ENCODE data around the gene CITED4.
A peak's percentile ranks its signal among the peaks of the same experiment; 100 is the strongest.

CITED4 gene

DNA sequence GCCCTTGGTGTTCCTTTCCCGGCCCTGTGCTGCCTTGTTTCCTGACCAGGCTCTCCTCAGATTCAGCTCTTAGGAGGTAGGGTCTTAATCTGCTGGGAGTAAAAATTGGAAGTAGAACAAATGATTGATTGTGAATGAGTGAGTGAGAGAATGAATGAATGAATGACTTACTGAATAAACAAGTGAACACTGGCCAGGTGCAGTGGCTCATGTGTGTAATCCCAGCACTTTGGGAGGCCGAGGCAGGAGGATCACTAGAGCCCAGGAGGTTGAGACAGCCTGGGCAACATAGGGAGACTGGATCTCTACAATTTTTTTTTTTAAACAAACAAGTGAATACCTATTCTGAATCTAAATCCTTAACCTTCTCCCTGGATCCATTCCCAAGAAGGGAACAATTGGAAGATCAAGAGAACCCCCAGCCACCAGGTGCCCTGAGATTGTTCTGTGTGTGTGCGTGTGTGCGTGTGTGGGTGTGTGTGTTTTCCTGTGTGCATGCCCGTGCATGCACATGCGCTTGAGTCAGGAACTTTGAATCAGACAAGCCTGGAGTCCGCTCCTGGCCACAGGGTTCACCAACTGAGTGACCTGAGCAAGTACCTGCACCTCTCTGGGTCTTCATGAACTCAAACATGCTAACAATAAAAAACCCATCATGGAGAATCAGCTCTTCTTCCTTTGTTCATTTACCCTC lies 24.3 kb upstream of the CITED4 start:
- TF ChIP-seq, protein P1, sequence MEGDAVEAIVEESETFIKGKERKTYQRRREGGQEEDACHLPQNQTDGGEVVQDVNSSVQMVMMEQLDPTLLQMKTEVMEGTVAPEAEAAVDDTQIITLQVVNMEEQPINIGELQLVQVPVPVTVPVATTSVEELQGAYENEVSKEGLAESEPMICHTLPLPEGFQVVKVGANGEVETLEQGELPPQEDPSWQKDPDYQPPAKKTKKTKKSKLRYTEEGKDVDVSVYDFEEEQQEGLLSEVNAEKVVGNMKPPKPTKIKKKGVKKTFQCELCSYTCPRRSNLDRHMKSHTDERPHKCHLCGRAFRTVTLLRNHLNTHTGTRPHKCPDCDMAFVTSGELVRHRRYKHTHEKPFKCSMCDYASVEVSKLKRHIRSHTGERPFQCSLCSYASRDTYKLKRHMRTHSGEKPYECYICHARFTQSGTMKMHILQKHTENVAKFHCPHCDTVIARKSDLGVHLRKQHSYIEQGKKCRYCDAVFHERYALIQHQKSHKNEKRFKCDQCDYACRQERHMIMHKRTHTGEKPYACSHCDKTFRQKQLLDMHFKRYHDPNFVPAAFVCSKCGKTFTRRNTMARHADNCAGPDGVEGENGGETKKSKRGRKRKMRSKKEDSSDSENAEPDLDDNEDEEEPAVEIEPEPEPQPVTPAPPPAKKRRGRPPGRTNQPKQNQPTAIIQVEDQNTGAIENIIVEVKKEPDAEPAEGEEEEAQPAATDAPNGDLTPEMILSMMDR (IDR thresholded peaks at IDR 0.05) = no peak
- Histone ChIP-seq H3K36me3 (no peaks in the 10 kb centered on the region), H3K4me1 (peaks cover 0 to 12% (median 8%) of the 10 kb centered on the region in 4 donors), H3K27me3 (peaks cover 0 to 11% of the 10 kb centered on the region in 2 donors), H3K9me3 (no peaks in the 10 kb centered on the region), H3K4me3 (no peak overlapping the region), H3K27ac (no peak overlapping the region)
- intact Hi-C loops (cut with DNase I; ENCODE audit: low total_unique reads) = no loop called here
- no peak for DNase-seq

DNA sequence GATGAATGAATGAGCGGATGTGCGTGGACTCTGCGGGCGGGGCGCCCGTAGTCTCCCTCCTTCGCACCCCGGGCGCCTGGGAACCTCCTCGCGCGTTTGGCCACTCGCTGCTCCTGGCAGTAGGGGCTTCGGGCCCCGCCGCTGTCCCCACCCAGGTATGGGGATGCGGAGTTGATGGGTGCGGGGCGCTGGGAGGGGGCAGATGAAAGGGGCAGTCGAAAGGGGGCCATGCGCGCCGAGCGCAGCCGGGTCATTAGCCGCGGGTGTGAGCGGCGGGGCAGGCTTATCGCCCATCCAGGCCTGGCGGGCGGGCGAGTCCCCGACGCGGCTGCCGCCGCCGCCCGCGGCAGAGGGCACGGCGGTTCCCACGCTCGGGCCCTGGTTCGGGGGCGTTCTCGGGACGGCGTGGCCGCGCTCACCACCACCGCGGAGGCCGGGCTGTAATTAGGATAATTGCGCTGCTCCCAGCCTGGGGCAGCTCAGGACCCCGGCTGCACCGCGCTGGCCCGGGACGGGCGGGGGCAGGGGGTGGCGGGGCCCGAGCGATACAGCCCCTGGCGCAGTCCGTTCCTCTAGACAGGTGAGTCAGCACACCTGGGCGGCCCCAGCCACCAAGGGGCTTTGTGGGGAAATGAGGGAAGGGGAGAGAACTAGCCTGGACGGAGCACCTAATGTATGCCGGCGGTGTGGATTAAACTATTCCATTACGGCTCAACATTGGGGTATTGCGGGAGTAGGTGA lies 22.1 kb upstream of the CITED4 start:
- no peak for DNase-seq
- peak overlapping the region; percentile 12 to 28 for H3K4me3 ChIP-seq
- peaks cover 0 to 11% of the 10 kb centered on the region in 2 donors for H3K27me3 ChIP-seq

DNA sequence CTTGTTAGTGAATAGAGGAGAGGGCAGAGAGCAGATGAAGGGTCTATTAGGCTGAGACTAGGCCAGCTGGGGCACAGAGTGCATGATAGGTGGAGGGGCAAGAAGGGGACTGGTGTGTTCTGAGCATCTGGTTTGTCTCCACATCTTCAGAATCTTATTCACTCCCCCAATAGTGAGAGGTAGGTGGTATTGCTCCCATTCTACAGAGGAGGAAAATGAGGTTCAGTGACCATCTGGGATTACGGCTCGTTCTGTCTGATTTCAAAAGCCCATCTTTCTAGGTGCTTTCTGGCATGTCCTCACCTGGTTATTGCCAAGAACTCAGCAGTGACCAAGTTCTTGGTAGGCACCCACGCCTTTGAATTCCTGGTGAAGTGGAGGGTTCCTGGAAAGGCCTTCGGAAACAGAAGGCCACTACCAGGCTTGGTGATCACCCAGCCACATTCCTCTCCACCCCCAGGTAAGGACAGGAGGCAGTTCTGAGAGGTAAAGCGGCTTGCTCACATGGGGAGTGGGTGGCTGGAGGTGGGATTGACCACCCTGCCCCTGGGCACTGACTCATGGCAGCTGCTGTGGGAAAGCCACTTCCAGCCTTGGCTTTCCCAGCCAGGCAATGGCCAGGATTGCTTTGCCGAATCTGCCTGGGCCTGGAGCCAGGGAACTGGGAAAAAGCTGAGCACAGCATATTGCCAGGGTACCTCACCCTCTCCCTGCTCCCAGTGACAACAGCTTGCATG lies 18.8 kb upstream of the CITED4 start:
- Histone ChIP-seq H3K4me1 (peaks cover 0 to 37% (median 22%) of the 10 kb centered on the region in 4 donors), H3K36me3 (peaks cover 0 to 4% (median 0%) of the 10 kb centered on the region in 3 donors), H3K9me3 (no peaks in the 10 kb centered on the region), H3K27ac (no peak overlapping the region), H3K27me3 (peaks cover 0 to 11% of the 10 kb centered on the region in 2 donors), H3K4me3 (no peak overlapping the region)
- no peak for DNase-seq
- intact Hi-C loops (cut with DNase I; ENCODE audit: low total_unique reads) = no loop called here
- TF ChIP-seq, protein P1 (IDR thresholded peaks at IDR 0.05) = no peak

More for the DNA sequence above, 22.1 kb upstream of the CITED4 start:
- intact Hi-C loops (cut with DNase I; ENCODE audit: low total_unique reads) = no loop called here
- H3K36me3 ChIP-seq = no peaks in the 10 kb centered on the region
- H3K27ac ChIP-seq = no peak overlapping the region
- TF ChIP-seq, protein P1 (IDR thresholded peaks at IDR 0.05) = no peak
- H3K4me1 ChIP-seq = peaks cover 0 to 17% (median 7%) of the 10 kb centered on the region in 4 donors
- no peaks in the 10 kb centered on the region for H3K9me3 ChIP-seq

DNA sequence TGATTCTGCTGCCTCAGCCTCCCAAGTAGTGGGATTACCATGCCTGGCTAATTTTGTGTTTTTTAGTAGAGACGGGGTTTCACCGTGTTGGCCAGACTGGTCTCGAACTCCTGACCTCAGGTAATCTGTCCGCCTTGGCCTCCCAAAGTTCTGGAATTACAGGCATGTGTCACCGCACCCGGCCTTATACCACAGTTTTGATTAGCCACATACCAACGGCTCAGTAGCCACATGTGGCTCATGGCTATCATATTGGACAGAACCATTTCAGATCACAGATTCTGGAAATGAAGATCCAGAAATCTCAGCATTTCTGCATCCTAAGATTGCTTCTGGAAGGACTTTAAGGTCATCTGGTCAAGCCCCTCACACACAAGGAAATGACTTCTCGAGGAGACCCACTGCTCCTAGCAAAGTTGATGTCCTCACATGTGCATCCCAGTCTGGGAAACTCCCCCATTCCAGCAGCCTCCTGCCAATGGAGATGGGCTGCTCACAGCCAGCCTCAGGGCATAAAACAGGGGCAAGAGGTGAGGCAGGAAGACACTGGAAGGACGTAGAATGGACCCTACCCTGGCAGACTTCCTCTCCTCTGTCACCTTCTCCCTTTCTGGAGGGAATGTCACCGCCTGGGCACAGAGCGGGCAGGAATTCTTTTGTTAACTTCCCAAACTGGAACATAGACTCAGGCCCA lies 17.5 kb upstream of the CITED4 start:
- peaks cover 0 to 4% (median 0%) of the 10 kb centered on the region in 3 donors for H3K36me3 ChIP-seq
- intact Hi-C loops (cut with DNase I; ENCODE audit: low total_unique reads) = no loop called here
- peaks cover 0 to 8% of the 10 kb centered on the region in 2 donors for H3K27me3 ChIP-seq
- H3K27ac ChIP-seq = no peak overlapping the region
- TF ChIP-seq, protein P1 (IDR thresholded peaks at IDR 0.05) = no peak
- H3K9me3 ChIP-seq = no peaks in the 10 kb centered on the region
- H3K4me3 ChIP-seq = no peak overlapping the region
- DNase-seq = no peak
- H3K4me1 ChIP-seq = peaks cover 0 to 37% (median 22%) of the 10 kb centered on the region in 4 donors

DNA sequence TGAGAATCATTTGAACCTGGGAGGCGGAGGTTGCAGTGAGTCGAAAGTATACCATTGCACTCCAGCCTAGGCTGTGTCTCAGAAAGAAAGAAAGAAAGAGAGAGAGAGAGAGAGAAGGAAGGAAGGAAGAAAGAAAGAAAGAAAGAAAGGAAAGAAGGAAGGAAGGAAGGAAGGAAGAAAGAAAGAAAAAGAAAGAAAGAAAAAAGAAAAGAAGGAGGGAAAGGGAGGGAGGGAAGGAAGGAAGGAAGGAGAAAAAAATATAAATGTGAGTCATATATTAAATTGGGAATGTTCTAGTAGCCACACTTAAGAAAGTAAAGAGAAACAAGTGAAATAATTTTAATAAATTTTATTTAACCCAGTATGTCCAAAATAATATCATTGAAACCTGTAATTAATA lies 16.7 kb upstream of the CITED4 start:
- intact Hi-C loops (cut with DNase I; ENCODE audit: low total_unique reads) = no loop called here
- peaks cover 0 to 1% of the 10 kb centered on the region in 2 donors for H3K27me3 ChIP-seq
- no peaks in the 10 kb centered on the region for H3K9me3 ChIP-seq
- H3K4me3 ChIP-seq = no peak overlapping the region
- H3K27ac ChIP-seq = peak overlapping the region; percentile 77 to 82
- no peak for DNase-seq
- peaks cover 0 to 4% (median 0%) of the 10 kb centered on the region in 3 donors for H3K36me3 ChIP-seq
- H3K4me1 ChIP-seq = peaks cover 0 to 31% (median 16%) of the 10 kb centered on the region in 4 donors
- TF ChIP-seq, protein P1 (IDR thresholded peaks at IDR 0.05) = no peak
